WTC11 (cell line): Measurements from ENCODE around the gene POLG. TPM values are rescaled to one million over a fixed set of nuclear protein-coding genes. Genes with fewer than 3 reads are reported as not detected.

Experiments used
- ATAC-seq: fragments of 200-7000 bp; cut with Tn5 transposase; 2 replicates; pipeline ENCODE4 v1.10.0; 2021; ENCODE audit warnings: mild to moderate bottlenecking, moderate library complexity
- CTCF ChIA-PET: fragments of 300-600 bp; sonication (Branson Sonifier 250); formaldehyde crosslinking; loops from one replicate; lab custom pipeline; 2021; ENCODE audit warnings: antibody characterized with exemption; lab: Charles Lee
- POLR2A ChIA-PET: fragments of 350-600 bp; sonication (Branson Sonifier 250); formaldehyde crosslinking; loops from one replicate; lab custom pipeline; 2021; ENCODE audit warnings: antibody characterized with exemption; lab: Charles Lee
- DNase-seq: peaks from one replicate; pipeline ENCODE4 v3.0.0; 2021; ENCODE audit warnings: low spot score
- H3K27ac Mint-ChIP-seq: 2 replicates; pipeline ENCODE4 v1.8.0; 2021; ENCODE audit warnings: mixed read lengths
- H3K27me3 Mint-ChIP-seq: 2 replicates; pipeline ENCODE4 v1.8.0; 2021; ENCODE audit warnings: low read depth, mild to moderate bottlenecking, moderate library complexity, mixed read lengths
- H3K36me3 Mint-ChIP-seq: 2 replicates; pipeline ENCODE4 v1.8.0; 2021; ENCODE audit warnings: mixed read lengths
- H3K4me1 Mint-ChIP-seq: 2 replicates; pipeline ENCODE4 v1.8.0; 2022; ENCODE audit warnings: mixed read lengths
- H3K4me3 Mint-ChIP-seq: 2 replicates; pipeline ENCODE4 v1.8.0; 2021; ENCODE audit warnings: mild to moderate bottlenecking, moderate library complexity, mixed read lengths
- H3K9me3 Mint-ChIP-seq: 2 replicates; pipeline ENCODE4 v1.8.0; 2021; ENCODE audit warnings: mixed read lengths
- ATF2 ChIP-seq: sonication (generic); formaldehyde crosslinking; IDR thresholded peaks from 2 replicates; pipeline ENCODE4 v1.8.1; 2022; ENCODE audit warnings: low read depth, missing genetic modification reagents, borderline replicate concordance
- CBFB ChIP-seq: sonication (generic); formaldehyde crosslinking; IDR thresholded peaks from 2 replicates; pipeline ENCODE4 v1.8.1; 2022; ENCODE audit warnings: mild to moderate bottlenecking, low read depth, missing genetic modification reagents
- ELF4 ChIP-seq: sonication (generic); formaldehyde crosslinking; IDR thresholded peaks from 2 replicates; pipeline ENCODE4 v1.8.1; 2022; ENCODE audit warnings: low read depth, mild to moderate bottlenecking, moderate library complexity, missing genetic modification reagents
- EMX1 ChIP-seq: fragments of 250-450 bp; sonication (Bioruptor Pico); IDR thresholded peaks from 2 replicates; pipeline ENCODE4 v1.8.0; 2021; ENCODE audit warnings: mild to moderate bottlenecking
- ETV6 ChIP-seq: sonication (generic); formaldehyde crosslinking; IDR thresholded peaks from 2 replicates; pipeline ENCODE4 v1.8.1; 2022; ENCODE audit warnings: mild to moderate bottlenecking, missing genetic modification reagents
- FOXJ3 ChIP-seq: sonication (generic); formaldehyde crosslinking; IDR thresholded peaks from 2 replicates; pipeline ENCODE4 v1.9.0; 2021; ENCODE audit warnings: missing genetic modification reagents, mild to moderate bottlenecking, borderline replicate concordance
- GRHL2 ChIP-seq: fragments of 250-450 bp; sonication (Bioruptor Pico); IDR thresholded peaks from 2 replicates; pipeline ENCODE4 v1.8.0; 2022; ENCODE audit warnings: mild to moderate bottlenecking, moderate library complexity; ENCODE audit not compliant: insufficient replicate concordance, severe bottlenecking
- JAZF1 ChIP-seq: fragments of 250-450 bp; sonication (Bioruptor Pico); IDR thresholded peaks from 2 replicates; pipeline ENCODE4 v1.9.0; 2021; ENCODE audit warnings: moderate library complexity, mild to moderate bottlenecking, inconsistent platforms
- JUN ChIP-seq: sonication (generic); formaldehyde crosslinking; IDR thresholded peaks from 2 replicates; pipeline ENCODE4 v1.8.0; 2023; ENCODE audit warnings: mild to moderate bottlenecking, missing genetic modification reagents
- NFATC4 ChIP-seq: fragments of 250-450 bp; sonication (Bioruptor Pico); IDR thresholded peaks from 2 replicates; pipeline ENCODE4 v1.9.0; 2021; ENCODE audit warnings: mild to moderate bottlenecking
- NFYB ChIP-seq: sonication (generic); formaldehyde crosslinking; conservative IDR thresholded peaks from 2 replicates; pipeline ENCODE4 v1.8.0; 2022; ENCODE audit warnings: low read depth, missing genetic modification reagents
- SMAD3 ChIP-seq: sonication (generic); formaldehyde crosslinking; IDR thresholded peaks from 2 replicates; pipeline ENCODE4 v1.8.0; 2022; ENCODE audit warnings: missing genetic modification reagents, mild to moderate bottlenecking, borderline replicate concordance
- ZNF232 ChIP-seq: sonication (generic); formaldehyde crosslinking; IDR thresholded peaks from 2 replicates; pipeline ENCODE4 v1.8.0; 2022; ENCODE audit warnings: mild to moderate bottlenecking, missing genetic modification reagents
- total RNA-seq: library from RNA; stranded (reverse); gene quantifications from 3 replicates; pipeline ENCODE4 v1.2.3, GENCODE V29; 2021
- TF ChIP-seq, protein P1 (sequence below): sonication (generic); formaldehyde crosslinking; IDR thresholded peaks from 2 replicates; pipeline ENCODE4 v1.8.1; 2023; ENCODE audit warnings: mild to moderate bottlenecking, moderate library complexity, missing genetic modification reagents
- TF ChIP-seq, protein P2 (sequence below): fragments of 200-600 bp; IDR thresholded peaks from 2 replicates; pipeline ENCODE4 v1.8.0; 2022; ENCODE audit warnings: antibody characterized with exemption
- TF ChIP-seq, protein P3 (sequence below): fragments of 250-450 bp; sonication (Bioruptor Pico); conservative IDR thresholded peaks from 2 replicates; pipeline ENCODE4 v1.9.0; 2021; ENCODE audit warnings: mild to moderate bottlenecking
- TF ChIP-seq, protein P4 (sequence below): fragments of 250-450 bp; sonication (Bioruptor Pico); IDR thresholded peaks from 2 replicates; pipeline ENCODE4 v1.8.0; 2021; ENCODE audit warnings: mild to moderate bottlenecking
- TF ChIP-seq, protein P5 (sequence below): sonication (generic); formaldehyde crosslinking; IDR thresholded peaks from 2 replicates; pipeline ENCODE4 v1.8.0; 2022; ENCODE audit warnings: mild to moderate bottlenecking, missing genetic modification reagents

POLG gene
- total RNA-seq, 1 experiment from 2014 or later = 76.2 TPM

DNA sequence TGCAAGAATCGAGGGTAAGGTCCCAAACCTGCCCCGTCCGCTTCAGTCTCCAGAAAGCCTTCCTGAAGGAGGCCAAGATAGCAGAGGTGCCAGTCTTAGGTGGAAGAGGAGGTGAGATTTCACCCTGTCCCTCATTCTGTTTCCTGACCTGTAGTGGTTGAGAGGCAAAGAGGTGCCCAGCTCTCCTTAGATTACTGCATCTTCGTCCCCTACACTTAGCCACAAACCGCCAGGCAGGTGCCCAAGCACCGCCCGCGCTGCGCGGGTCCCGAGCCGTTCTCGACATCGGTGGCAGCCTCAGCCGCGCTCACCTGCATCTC is 23.8 kb upstream of the POLG start:
- peaks cover 96% of the 10 kb centered on the region for H3K27me3 Mint-ChIP-seq
- peaks cover 24% of the 10 kb centered on the region for H3K4me1 Mint-ChIP-seq
- H3K27ac Mint-ChIP-seq = no peak overlapping the region
- peak overlapping the region; percentile 64 for H3K4me3 Mint-ChIP-seq
- CTCF ChIA-PET = interaction anchor here (0.6 to 7.2 kb wide), 47 partner anchors 8 to 392 kb away, joined by 3 to 172 read pairs (median 5); partner anchors contain the start of genes FANCI, MESP1, POLG and RHCG
- TF ChIP-seq JAZF1 (CRISPR knock-in tag) (no peak), EMX1 (CRISPR knock-in tag) (no peak)
- TF ChIP-seq, all 79 proteins: peak for 0
- POLR2A ChIA-PET = no interaction called here
- Mint-ChIP-seq H3K36me3 (no peaks in the 10 kb centered on the region), H3K9me3 (no peaks in the 10 kb centered on the region)
- ATAC-seq (peak; percentile 59), DNase-seq (peak; percentile 84)

DNA sequence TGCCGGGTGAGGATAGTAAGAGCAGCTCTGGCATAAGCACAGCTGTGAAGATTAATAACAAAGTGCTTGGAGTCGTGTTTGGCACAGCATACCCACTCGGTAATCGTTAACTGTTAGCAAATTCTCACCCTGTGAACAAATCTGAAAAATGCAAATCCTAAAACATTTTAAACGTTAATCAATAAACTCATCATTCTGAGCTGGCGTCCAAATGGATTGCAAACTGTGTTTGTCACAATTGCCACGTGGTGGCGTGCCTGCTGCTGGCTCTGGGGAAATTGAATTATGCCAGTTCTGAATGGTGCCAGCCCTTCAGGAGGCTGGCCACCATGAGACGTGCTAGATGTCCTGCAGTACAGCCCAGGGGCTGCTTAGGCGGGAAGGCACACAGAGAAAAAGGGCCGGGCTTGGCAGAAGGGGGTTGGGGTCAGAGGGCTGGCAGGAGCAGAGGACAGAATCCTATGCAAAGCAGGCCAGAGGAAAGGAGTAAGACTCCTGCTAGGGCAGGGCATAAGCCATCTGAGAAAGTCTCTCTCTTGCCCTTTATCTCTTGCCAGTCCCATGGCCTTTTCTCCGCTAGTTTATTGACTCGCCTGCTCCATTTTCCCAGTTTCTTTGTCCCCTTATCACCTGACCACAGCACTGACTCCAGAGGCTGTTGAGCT is 22.1 kb upstream of the POLG start:
- Mint-ChIP-seq H3K27ac (no peak overlapping the region), H3K27me3 (peaks cover 91% of the 10 kb centered on the region), H3K9me3 (no peaks in the 10 kb centered on the region), H3K4me3 (no peak overlapping the region), H3K4me1 (peaks cover 24% of the 10 kb centered on the region), H3K36me3 (no peaks in the 10 kb centered on the region)
- ATAC-seq = no peak
- CTCF ChIA-PET = interaction anchor here (1.0 to 7.2 kb wide), 18 partner anchors 8 to 150 kb away, joined by 4 to 172 read pairs (median 32); partner anchors contain the start of genes POLG and RHCG
- POLR2A ChIA-PET = no interaction called here
- no peak for TF ChIP-seq ELF4 (CRISPR knock-in tag)
- TF ChIP-seq, protein P1, sequence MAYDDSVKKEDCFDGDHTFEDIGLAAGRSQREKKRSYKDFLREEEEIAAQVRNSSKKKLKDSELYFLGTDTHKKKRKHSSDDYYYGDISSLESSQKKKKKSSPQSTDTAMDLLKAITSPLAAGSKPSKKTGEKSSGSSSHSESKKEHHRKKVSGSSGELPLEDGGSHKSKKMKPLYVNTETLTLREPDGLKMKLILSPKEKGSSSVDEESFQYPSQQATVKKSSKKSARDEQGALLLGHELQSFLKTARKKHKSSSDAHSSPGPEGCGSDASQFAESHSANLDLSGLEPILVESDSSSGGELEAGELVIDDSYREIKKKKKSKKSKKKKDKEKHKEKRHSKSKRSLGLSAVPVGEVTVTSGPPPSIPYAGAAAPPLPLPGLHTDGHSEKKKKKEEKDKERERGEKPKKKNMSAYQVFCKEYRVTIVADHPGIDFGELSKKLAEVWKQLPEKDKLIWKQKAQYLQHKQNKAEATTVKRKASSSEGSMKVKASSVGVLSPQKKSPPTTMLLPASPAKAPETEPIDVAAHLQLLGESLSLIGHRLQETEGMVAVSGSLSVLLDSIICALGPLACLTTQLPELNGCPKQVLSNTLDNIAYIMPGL = no peak
- TF ChIP-seq ZNF232 (CRISPR knock-in tag) = no peak
- TF ChIP-seq, protein P2, sequence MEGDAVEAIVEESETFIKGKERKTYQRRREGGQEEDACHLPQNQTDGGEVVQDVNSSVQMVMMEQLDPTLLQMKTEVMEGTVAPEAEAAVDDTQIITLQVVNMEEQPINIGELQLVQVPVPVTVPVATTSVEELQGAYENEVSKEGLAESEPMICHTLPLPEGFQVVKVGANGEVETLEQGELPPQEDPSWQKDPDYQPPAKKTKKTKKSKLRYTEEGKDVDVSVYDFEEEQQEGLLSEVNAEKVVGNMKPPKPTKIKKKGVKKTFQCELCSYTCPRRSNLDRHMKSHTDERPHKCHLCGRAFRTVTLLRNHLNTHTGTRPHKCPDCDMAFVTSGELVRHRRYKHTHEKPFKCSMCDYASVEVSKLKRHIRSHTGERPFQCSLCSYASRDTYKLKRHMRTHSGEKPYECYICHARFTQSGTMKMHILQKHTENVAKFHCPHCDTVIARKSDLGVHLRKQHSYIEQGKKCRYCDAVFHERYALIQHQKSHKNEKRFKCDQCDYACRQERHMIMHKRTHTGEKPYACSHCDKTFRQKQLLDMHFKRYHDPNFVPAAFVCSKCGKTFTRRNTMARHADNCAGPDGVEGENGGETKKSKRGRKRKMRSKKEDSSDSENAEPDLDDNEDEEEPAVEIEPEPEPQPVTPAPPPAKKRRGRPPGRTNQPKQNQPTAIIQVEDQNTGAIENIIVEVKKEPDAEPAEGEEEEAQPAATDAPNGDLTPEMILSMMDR = peak; percentile 19; the same call in 1 of the 2 replicates
- TF ChIP-seq CBFB (CRISPR knock-in tag) = no peak
- TF ChIP-seq JUN (CRISPR knock-in tag) = no peak
- DNase-seq = no peak

DNA sequence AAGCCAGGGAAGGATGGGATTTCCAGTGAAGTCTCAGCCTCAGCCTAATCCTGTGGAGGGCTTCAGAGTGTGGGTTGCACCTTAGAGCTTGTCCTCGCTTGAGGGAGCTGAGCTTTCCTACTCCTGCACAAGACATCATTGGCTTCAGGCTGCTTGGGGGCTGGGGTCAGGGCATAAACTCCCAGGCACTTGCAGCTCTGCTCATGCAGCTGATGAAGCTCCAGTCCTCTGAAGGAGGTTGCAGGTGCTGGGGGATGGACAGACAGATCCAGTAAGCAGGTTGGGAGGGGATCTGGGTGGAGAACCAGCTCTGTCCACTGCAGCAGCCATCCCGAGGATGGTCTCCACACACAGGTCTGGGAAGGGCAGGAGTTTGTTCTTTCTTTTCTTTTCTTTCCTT is 19.4 kb upstream of the POLG start:
- Mint-ChIP-seq H3K36me3 (no peaks in the 10 kb centered on the region), H3K27me3 (peaks cover 69% of the 10 kb centered on the region), H3K9me3 (no peaks in the 10 kb centered on the region)
- CTCF ChIA-PET = interaction anchor here (0.7 to 1.4 kb wide), 5 partner anchors 36 to 1958 kb away, joined by 3 to 4 read pairs (median 3); no protein-coding TSS in a partner anchor
- DNase-seq = no peak
- no peak for TF ChIP-seq NFYB (CRISPR knock-in tag)
- TF ChIP-seq, all 79 proteins: peak for 0
- Mint-ChIP-seq H3K4me3 (no peak overlapping the region), H3K27ac (no peak overlapping the region), H3K4me1 (peaks cover 8% of the 10 kb centered on the region)
- no peak for ATAC-seq
- POLR2A ChIA-PET = interaction anchor here (0.6 to 0.7 kb wide), 3 partner anchors 11 to 81 kb away, joined by 3 to 6 read pairs (median 4); no protein-coding TSS in a partner anchor

DNA sequence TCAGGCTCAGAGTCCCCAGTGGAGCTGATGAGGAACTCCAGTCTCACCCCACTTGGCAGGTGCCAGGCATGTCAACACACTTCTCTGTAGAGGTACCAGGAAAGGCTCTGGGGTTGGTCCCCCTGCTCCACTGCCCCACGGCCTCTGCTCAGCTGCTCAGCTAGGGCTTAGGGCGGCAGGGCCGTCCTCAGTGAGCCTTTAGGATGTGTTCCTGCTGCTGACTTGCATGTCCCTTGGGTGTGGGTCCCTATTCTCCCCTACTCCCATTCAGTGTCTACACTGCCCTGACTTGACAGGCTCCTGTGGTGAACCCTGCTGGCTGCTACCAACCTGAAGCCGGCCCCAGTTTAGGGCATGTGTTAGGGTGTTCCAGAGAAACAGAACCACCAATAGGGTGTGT is 17.9 kb upstream of the POLG start:
- no peak for DNase-seq
- ATAC-seq = no peak; the same call in 1 of the 2 replicates
- Mint-ChIP-seq H3K4me1 (peaks cover 8% of the 10 kb centered on the region), H3K36me3 (no peaks in the 10 kb centered on the region), H3K4me3 (no peak overlapping the region), H3K27ac (no peak overlapping the region), H3K27me3 (peaks cover 54% of the 10 kb centered on the region), H3K9me3 (no peaks in the 10 kb centered on the region)
- ChIA-PET POLR2A (no interaction called here), CTCF (interaction anchor here (0.7 to 1.5 kb wide), 2 partner anchors 11 to 142 kb away, joined by 3 read pairs; no protein-coding TSS in a partner anchor)
- TF ChIP-seq NFATC4 (CRISPR knock-in tag) = no peak
- TF ChIP-seq, protein P3, sequence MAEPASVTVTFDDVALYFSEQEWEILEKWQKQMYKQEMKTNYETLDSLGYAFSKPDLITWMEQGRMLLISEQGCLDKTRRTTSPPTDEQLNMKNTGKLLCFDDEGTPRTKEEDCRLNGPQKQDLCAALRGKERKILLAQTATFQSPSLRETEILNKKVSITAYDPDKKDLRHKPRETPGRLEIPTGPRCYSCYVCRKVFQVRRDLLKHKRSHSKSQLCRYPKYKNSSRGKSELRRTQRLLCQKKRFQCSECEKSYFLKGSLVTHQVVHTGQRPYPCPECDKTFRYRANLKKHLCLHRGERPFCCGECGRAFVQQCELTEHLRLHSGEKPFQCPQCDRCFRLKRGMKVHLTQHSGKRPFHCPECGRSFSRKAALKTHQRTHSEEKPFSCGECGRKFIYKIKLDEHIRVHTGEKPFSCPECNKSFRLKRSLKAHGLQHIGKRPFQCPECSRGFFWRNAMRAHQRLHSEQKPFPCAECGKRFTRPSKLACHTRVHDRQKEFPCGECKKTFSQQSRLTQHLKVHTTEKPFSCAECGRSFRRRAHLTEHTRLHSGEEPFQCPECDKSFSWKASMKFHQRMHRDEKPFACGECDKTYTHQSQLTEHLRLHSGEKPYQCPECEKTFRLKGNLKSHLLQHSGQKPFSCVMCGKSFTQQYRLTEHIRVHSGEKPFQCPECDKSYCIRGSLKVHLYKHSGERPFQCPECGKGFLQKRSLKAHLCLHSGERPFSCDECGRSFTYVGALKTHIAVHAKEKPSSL (CRISPR knock-in tag) = no peak
- no peak for TF ChIP-seq ATF2 (CRISPR knock-in tag)
- TF ChIP-seq FOXJ3 (CRISPR knock-in tag) = no peak
- no peak for TF ChIP-seq SMAD3
- no peak for TF ChIP-seq NFYB (CRISPR knock-in tag)
- no peak for TF ChIP-seq ETV6 (CRISPR knock-in tag)
- TF ChIP-seq, protein P4, sequence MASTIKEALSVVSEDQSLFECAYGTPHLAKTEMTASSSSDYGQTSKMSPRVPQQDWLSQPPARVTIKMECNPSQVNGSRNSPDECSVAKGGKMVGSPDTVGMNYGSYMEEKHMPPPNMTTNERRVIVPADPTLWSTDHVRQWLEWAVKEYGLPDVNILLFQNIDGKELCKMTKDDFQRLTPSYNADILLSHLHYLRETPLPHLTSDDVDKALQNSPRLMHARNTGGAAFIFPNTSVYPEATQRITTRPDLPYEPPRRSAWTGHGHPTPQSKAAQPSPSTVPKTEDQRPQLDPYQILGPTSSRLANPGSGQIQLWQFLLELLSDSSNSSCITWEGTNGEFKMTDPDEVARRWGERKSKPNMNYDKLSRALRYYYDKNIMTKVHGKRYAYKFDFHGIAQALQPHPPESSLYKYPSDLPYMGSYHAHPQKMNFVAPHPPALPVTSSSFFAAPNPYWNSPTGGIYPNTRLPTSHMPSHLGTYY (CRISPR knock-in tag) = no peak
- TF ChIP-seq, protein P5, sequence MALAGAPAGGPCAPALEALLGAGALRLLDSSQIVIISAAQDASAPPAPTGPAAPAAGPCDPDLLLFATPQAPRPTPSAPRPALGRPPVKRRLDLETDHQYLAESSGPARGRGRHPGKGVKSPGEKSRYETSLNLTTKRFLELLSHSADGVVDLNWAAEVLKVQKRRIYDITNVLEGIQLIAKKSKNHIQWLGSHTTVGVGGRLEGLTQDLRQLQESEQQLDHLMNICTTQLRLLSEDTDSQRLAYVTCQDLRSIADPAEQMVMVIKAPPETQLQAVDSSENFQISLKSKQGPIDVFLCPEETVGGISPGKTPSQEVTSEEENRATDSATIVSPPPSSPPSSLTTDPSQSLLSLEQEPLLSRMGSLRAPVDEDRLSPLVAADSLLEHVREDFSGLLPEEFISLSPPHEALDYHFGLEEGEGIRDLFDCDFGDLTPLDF = no peak
- TF ChIP-seq GRHL2 = no peak
